NCI-H748 (cell line): ENCODE results near the gene PAFAH1B2.
A peak's percentile ranks its signal among the peaks of the same experiment; 100 is the strongest.
"Not testable (repeated sequence)": the region's sequence is repeated elsewhere in the genome, so short reads cannot be mapped to it uniquely, and the experiment has no call there.

Experiments used
- DNase-seq: peaks from one replicate; lab custom pipeline; 2025; ENCODE audit not compliant: unreplicated experiment; lab: John Stamatoyannopoulos, UW

The PAFAH1B2 gene

GRCh38 chr11:117143871-117144476 lies at the start of gene PAFAH1B2:
Gene PAFAH1B2, plus strand, starts transcription at chr11:117144287. Its CDS starts 8,161 bp downstream, at chr11:117152448.
- DNase-seq = peak; percentile 92

- DNase-seq = no peak
Measured at GRCh38 chr11:117094776-117095175, 49.3 kb upstream of the PAFAH1B2 start.

- no peak for DNase-seq
Measured at GRCh38 chr11:117095284-117096161, 48.6 kb upstream of the PAFAH1B2 start.

GRCh38 chr11:117096201-117096991 lies 47.7 kb upstream of the PAFAH1B2 start:
- peak; percentile 3 for DNase-seq

GRCh38 chr11:117097014-117097388 lies 47.1 kb upstream of the PAFAH1B2 start:
- no peak for DNase-seq

- peak; percentile 44 for DNase-seq
Measured at GRCh38 chr11:117097389-117098268, 46.5 kb upstream of the PAFAH1B2 start.

GRCh38 chr11:117098269-117099232 lies 45.5 kb upstream of the PAFAH1B2 start, which contains the start of gene SIK3:
Gene SIK3, minus strand, starts transcription at chr11:117098428. Its CDS starts 13 bp downstream, at chr11:117098415.
- DNase-seq = peak; percentile 91

- DNase-seq = no peak
Measured at GRCh38 chr11:117099696-117100095, 44.4 kb upstream of the PAFAH1B2 start.

GRCh38 chr11:117100556-117100955 lies 43.5 kb upstream of the PAFAH1B2 start:
- no peak for DNase-seq

- DNase-seq = no peak
Measured at GRCh38 chr11:117107701-117108590, 36.1 kb upstream of the PAFAH1B2 start.

GRCh38 chr11:117110294-117110950 lies 33.7 kb upstream of the PAFAH1B2 start:
- no peak for DNase-seq

GRCh38 chr11:117112497-117112896 lies 31.6 kb upstream of the PAFAH1B2 start:
- DNase-seq = not testable (repeated sequence)

- DNase-seq = not testable (repeated sequence)
Measured at GRCh38 chr11:117112939-117113338, 31.1 kb upstream of the PAFAH1B2 start.

- no peak for DNase-seq
Measured at GRCh38 chr11:117117681-117118080, 26.4 kb upstream of the PAFAH1B2 start.

- DNase-seq = no peak
Measured at GRCh38 chr11:117121176-117121575, 22.9 kb upstream of the PAFAH1B2 start.

GRCh38 chr11:117122556-117122955 lies 21.5 kb upstream of the PAFAH1B2 start:
- DNase-seq = no peak

GRCh38 chr11:117126223-117126965 lies 17.7 kb upstream of the PAFAH1B2 start:
- no peak for DNase-seq
